Measurements from ENCODE around the gene CX3CR1.

GRCh38 chr3:39220407-39221140 is 59.3 kb downstream of the CX3CR1 start:
- TF ChIP-seq ELF4 (IDR thresholded peaks at IDR 0.05): no peak
- no peak for TF ChIP-seq SP1 (IDR thresholded peaks at IDR 0.05)
- no peak for TF ChIP-seq SUZ12 (IDR thresholded peaks at IDR 0.05)
- no peak for TF ChIP-seq LEF1 (IDR thresholded peaks at IDR 0.05; ENCODE audit: borderline replicate concordance)
- no peak for TF ChIP-seq HDGF (IDR thresholded peaks at IDR 0.05; ENCODE audit: borderline replicate concordance)
- TF ChIP-seq FOXA1 (IDR thresholded peaks at IDR 0.05): no peak
